SK-N-SH treated with all-trans-retinoic acid at 6 μM for 48 hours (cell line): ENCODE results near the gene CTIF.

Experiments
- ATAC-seq: fragments of 200-7000 bp; cut with Tn5 transposase; 3 replicates; pipeline ENCODE4 v1.9.1; 2020; ENCODE audit warnings: mild to moderate bottlenecking, moderate library complexity
- ARNTL ChIP-seq: fragments of 450-650 bp; formaldehyde crosslinking; IDR thresholded peaks from 2 replicates; pipeline ENCODE4 v1.5.0; 2020; ENCODE audit warnings: low read depth, mild to moderate bottlenecking, moderate library complexity, borderline replicate concordance
- BACH2 ChIP-seq: fragments of 250-450 bp; sonication (Bioruptor Pico); IDR thresholded peaks from 2 replicates; pipeline ENCODE4 v1.9.0; 2021; ENCODE audit warnings: mild to moderate bottlenecking, borderline replicate concordance
- GLIS3 ChIP-seq: fragments of 250-450 bp; sonication (Bioruptor Pico); IDR thresholded peaks from 2 replicates; pipeline ENCODE4 v1.5.0; 2020; ENCODE audit warnings: mild to moderate bottlenecking, moderate library complexity
- OSR1 ChIP-seq: fragments of 250-450 bp; sonication (Bioruptor Pico); IDR thresholded peaks from 2 replicates; pipeline ENCODE4 v1.8.0; 2022; ENCODE audit warnings: moderate library complexity, mild to moderate bottlenecking, inconsistent platforms
- PPARA ChIP-seq: fragments of 250-450 bp; sonication (Bioruptor Pico); IDR thresholded peaks from 2 replicates; pipeline ENCODE4 v1.5.0; 2020; ENCODE audit warnings: mild to moderate bottlenecking, borderline replicate concordance
- RARB ChIP-seq: fragments of 250-450 bp; sonication (Bioruptor Pico); IDR thresholded peaks from 2 replicates; pipeline ENCODE4 v1.8.0; 2021; ENCODE audit warnings: mild to moderate bottlenecking, moderate library complexity
- SNAI2 ChIP-seq: fragments of 250-450 bp; sonication (Bioruptor Pico); IDR thresholded peaks from 2 replicates; pipeline ENCODE4 v1.5.0; 2020; ENCODE audit warnings: mild to moderate bottlenecking, moderate library complexity
- TCF4 ChIP-seq: fragments of 250-450 bp; sonication (Bioruptor Pico); IDR thresholded peaks from 2 replicates; pipeline ENCODE4 v1.8.0; 2021; ENCODE audit warnings: mild to moderate bottlenecking, moderate library complexity, borderline replicate concordance
- TOX ChIP-seq: fragments of 250-450 bp; sonication (Bioruptor Pico); IDR thresholded peaks from 2 replicates; pipeline ENCODE4 v1.8.0; 2021; ENCODE audit warnings: mild to moderate bottlenecking, moderate library complexity, borderline replicate concordance
- ZC3H10 ChIP-seq: fragments of 250-450 bp; sonication (Bioruptor Pico); IDR thresholded peaks from 2 replicates; pipeline ENCODE4 v1.5.1; 2021; ENCODE audit warnings: mild to moderate bottlenecking, moderate library complexity
- ZFP3 ChIP-seq: fragments of 250-450 bp; sonication (Bioruptor Pico); IDR thresholded peaks from 2 replicates; pipeline ENCODE4 v1.5.0; 2020; ENCODE audit warnings: mild to moderate bottlenecking, moderate library complexity
- ZFP30 ChIP-seq: fragments of 450-650 bp; formaldehyde crosslinking; IDR thresholded peaks from 2 replicates; pipeline ENCODE4 v1.5.0; 2022; ENCODE audit warnings: mild to moderate bottlenecking, moderate library complexity
- ZNF70 ChIP-seq: fragments of 450-650 bp; formaldehyde crosslinking; IDR thresholded peaks from 2 replicates; pipeline ENCODE4 v1.5.0; 2020; ENCODE audit warnings: mild to moderate bottlenecking, moderate library complexity
- ZNF8 ChIP-seq: fragments of 450-650 bp; formaldehyde crosslinking; IDR thresholded peaks from 2 replicates; pipeline ENCODE4 v1.5.0; 2020; ENCODE audit warnings: mild to moderate bottlenecking, moderate library complexity
- TF ChIP-seq, protein P1 (sequence below): fragments of 250-450 bp; sonication (Bioruptor Pico); IDR thresholded peaks from 2 replicates; pipeline ENCODE4 v1.8.0; 2021; ENCODE audit warnings: low read depth, mild to moderate bottlenecking, moderate library complexity, borderline replicate concordance
- TF ChIP-seq, protein P2 (sequence below): fragments of 250-450 bp; sonication (Bioruptor Pico); IDR thresholded peaks from 2 replicates; pipeline ENCODE4 v1.8.0; 2020; ENCODE audit warnings: mild to moderate bottlenecking, moderate library complexity, borderline replicate concordance
- TF ChIP-seq, protein P3 (sequence below): fragments of 250-450 bp; sonication (Bioruptor Pico); IDR thresholded peaks from 2 replicates; pipeline ENCODE4 v1.5.0; 2020; ENCODE audit warnings: mild to moderate bottlenecking, moderate library complexity

The CTIF gene

DNA sequence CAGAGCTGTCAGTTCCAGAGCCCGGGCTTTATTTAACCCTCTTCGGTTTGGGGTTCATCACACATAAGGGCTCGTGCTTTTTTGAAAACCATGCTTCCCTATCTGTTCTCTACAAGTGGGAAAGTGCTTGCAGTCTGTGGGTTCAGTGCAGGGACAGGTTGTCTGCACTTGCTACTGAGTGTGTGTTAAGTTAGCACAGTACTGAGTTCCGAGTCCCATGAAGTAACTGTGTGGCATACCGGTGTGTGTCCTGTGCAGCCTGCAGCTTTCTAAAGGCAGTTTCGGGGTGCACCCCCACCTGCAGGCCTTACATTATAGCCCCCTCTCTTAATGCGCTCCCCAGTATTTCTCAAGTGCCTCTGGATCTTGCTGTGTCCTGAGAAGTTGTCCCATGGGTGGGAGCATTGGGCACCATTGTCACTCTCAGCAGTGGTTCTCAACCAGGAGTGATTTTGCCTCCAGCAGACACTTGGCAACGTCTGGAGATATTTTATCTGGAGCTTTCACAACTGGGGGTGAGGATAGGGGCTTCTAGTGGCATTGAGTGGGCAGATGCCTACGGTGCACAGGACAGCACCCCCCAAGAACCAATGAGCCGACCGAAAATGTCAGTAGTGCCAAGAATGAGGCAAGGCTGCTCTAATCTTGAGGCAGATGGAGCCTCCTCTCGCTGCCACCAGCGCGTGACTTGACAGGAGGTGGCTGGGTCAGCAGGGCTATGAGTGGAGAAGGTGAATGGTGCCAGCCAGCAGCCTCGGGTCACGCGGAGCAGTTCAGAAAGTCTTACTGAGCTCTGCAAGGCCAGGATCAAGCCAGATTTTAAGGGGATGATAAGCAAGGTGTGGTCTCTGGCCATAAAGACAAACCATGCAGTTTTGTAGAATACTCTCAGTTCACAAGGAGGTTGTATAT is 259.8 kb downstream of the CTIF start:
- TF ChIP-seq, protein P1, sequence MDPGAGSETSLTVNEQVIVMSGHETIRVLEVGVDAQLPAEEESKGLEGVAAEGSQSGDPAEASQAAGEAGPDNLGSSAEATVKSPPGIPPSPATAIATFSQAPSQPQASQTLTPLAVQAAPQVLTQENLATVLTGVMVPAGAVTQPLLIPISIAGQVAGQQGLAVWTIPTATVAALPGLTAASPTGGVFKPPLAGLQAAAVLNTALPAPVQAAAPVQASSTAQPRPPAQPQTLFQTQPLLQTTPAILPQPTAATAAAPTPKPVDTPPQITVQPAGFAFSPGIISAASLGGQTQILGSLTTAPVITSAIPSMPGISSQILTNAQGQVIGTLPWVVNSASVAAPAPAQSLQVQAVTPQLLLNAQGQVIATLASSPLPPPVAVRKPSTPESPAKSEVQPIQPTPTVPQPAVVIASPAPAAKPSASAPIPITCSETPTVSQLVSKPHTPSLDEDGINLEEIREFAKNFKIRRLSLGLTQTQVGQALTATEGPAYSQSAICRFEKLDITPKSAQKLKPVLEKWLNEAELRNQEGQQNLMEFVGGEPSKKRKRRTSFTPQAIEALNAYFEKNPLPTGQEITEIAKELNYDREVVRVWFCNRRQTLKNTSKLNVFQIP = no peak
- TF ChIP-seq, protein P2, sequence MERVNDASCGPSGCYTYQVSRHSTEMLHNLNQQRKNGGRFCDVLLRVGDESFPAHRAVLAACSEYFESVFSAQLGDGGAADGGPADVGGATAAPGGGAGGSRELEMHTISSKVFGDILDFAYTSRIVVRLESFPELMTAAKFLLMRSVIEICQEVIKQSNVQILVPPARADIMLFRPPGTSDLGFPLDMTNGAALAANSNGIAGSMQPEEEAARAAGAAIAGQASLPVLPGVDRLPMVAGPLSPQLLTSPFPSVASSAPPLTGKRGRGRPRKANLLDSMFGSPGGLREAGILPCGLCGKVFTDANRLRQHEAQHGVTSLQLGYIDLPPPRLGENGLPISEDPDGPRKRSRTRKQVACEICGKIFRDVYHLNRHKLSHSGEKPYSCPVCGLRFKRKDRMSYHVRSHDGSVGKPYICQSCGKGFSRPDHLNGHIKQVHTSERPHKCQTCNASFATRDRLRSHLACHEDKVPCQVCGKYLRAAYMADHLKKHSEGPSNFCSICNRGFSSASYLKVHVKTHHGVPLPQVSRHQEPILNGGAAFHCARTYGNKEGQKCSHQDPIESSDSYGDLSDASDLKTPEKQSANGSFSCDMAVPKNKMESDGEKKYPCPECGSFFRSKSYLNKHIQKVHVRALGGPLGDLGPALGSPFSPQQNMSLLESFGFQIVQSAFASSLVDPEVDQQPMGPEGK (CRISPR knock-in tag) = no peak
- TF ChIP-seq RARB (CRISPR knock-in tag) (no peak), OSR1 (no peak), GLIS3 (CRISPR knock-in tag) (no peak), ZFP3 (CRISPR knock-in tag) (no peak), BACH2 (no peak), ARNTL (no peak), SNAI2 (no peak), ZNF70 (no peak), ZNF8 (no peak), TOX (no peak)
- TF ChIP-seq, all 23 proteins: peak for 0
- ATAC-seq = no peak

DNA sequence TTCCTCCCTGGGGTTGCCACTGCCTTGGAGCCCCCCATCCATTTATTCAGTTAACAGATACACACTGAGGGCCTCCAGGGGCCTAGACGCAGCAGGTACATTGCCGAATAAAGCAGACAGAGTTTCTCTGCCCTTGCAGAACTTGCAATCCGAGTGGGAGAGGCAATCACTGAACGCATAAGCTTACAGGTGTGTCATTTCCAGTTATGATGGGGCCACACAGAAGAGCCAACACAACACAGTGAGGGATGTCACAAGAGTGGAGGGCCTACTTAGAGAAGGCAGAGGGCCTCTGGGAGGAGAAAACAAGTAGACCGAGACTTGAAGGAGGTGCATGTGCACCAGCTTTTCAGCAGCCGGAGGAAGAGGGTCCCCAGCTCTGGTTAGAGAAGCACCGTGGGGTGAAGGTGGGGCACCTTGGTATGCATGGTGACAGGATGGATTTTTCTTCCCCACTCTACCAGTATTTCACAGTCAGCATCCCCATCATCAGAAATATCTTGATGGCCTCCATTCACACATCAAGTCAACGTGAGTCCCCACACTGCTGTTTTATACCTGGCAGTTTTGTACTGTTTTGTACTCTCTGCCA is 261.0 kb downstream of the CTIF start:
- ATAC-seq = no peak
- TF ChIP-seq TOX (no peak), ZC3H10 (CRISPR knock-in tag) (no peak), ZFP3 (CRISPR knock-in tag) (no peak)
- TF ChIP-seq, protein P3, sequence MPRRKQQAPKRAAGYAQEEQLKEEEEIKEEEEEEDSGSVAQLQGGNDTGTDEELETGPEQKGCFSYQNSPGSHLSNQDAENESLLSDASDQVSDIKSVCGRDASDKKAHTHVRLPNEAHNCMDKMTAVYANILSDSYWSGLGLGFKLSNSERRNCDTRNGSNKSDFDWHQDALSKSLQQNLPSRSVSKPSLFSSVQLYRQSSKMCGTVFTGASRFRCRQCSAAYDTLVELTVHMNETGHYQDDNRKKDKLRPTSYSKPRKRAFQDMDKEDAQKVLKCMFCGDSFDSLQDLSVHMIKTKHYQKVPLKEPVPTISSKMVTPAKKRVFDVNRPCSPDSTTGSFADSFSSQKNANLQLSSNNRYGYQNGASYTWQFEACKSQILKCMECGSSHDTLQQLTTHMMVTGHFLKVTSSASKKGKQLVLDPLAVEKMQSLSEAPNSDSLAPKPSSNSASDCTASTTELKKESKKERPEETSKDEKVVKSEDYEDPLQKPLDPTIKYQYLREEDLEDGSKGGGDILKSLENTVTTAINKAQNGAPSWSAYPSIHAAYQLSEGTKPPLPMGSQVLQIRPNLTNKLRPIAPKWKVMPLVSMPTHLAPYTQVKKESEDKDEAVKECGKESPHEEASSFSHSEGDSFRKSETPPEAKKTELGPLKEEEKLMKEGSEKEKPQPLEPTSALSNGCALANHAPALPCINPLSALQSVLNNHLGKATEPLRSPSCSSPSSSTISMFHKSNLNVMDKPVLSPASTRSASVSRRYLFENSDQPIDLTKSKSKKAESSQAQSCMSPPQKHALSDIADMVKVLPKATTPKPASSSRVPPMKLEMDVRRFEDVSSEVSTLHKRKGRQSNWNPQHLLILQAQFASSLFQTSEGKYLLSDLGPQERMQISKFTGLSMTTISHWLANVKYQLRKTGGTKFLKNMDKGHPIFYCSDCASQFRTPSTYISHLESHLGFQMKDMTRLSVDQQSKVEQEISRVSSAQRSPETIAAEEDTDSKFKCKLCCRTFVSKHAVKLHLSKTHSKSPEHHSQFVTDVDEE = no peak
- TF ChIP-seq, all 23 proteins: peak for 0

DNA sequence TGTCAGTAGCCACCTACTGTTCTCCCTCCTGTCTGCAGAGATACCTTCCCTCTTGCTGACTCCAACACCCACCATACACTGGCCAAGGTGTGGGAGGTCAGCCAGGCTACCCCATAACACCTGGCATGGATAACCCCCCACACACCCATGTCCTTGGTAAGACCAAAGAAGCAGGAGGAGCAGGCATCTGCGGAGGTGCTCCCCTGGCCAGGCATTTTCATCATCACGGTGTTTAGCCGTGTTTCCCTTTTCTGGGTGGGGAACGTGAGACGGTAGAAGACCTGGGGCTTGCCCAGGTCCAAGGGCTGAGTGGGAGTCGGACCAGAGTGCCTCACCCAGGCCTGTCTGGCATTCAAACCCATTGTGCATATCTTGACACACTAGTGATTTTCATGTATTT is 261.6 kb downstream of the CTIF start:
- no peak for ATAC-seq
- no peak for TF ChIP-seq TCF4 (CRISPR knock-in tag)
- TF ChIP-seq, protein P2 (CRISPR knock-in tag) = no peak
- no peak for TF ChIP-seq ZFP30
- TF ChIP-seq ZNF8 = no peak

DNA sequence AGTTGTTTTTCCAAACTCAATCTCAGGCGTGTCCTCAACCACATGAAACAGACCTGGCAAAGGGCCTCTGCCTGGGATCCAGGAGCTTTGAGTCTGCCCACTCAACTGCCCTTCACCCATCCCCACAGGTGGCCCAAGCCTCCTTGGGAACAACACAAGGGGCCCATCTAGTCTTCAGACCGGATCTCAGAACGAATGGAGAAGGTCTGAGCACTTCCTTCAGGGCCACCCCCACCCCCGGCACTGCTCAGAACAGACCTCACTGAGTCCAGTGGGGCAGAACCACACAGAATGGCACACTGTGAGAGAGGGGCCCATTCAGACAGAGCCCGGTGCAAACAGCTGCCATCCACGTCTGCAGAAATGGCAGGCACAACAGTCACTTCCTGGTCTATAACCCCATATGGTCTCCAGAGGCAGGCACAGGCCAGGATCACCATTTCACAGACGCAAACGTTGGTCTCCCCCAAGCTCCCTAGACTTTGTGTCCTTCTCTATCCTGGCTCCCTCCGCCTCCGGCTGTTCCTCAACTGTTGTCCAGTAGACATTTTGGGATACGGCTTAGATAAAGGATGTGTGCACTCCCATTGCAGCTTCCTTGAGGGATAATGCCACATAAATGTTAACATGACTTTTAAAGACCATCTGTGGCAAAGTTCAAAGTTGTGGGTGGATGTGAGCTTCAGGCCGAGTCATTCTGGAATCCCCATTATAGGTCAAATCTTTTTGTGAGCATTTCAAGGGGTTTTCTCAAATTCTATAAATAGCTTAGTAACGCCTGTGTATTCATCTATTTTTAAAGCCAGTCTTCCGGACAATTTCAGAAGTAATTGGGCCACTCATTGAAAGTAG is 262.3 kb downstream of the CTIF start:
- no peak for TF ChIP-seq PPARA (CRISPR knock-in tag)
- TF ChIP-seq SNAI2 = no peak
- no peak for TF ChIP-seq ARNTL
- TF ChIP-seq TOX = no peak
- no peak for TF ChIP-seq ZNF8
- TF ChIP-seq, all 23 proteins: peak for 0
- ATAC-seq = no peak
